ENCODE data around the gene FGGY. TPM values are rescaled to one million over a fixed set of nuclear protein-coding genes. Genes with fewer than 3 reads are reported as not detected.
A peak's percentile ranks its signal among the peaks of the same experiment; 100 is the strongest.

FGGY gene
- total RNA-seq, 1 donor from 2014 or later: 24.3 TPM

DNA sequence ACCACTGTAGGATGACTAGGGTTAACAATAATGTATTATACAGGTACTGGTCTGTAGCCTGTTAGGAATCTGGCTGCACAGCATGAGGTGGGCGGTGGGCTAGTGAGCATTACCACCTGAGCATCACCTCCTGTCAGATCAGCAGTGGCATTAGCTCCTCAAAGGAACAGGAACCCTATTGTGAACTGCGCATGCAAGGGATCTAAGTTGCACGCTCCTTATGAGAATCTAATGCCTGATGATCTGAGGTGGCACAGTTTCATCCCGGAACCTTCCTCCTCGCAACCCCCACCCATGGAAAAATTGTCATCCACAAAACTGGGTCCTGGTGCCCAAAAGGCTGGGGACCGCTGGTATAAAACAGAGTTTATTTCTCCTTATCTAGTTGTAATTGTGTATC, 147.6 kb downstream of the FGGY start:
- TF ChIP-seq, protein P1, sequence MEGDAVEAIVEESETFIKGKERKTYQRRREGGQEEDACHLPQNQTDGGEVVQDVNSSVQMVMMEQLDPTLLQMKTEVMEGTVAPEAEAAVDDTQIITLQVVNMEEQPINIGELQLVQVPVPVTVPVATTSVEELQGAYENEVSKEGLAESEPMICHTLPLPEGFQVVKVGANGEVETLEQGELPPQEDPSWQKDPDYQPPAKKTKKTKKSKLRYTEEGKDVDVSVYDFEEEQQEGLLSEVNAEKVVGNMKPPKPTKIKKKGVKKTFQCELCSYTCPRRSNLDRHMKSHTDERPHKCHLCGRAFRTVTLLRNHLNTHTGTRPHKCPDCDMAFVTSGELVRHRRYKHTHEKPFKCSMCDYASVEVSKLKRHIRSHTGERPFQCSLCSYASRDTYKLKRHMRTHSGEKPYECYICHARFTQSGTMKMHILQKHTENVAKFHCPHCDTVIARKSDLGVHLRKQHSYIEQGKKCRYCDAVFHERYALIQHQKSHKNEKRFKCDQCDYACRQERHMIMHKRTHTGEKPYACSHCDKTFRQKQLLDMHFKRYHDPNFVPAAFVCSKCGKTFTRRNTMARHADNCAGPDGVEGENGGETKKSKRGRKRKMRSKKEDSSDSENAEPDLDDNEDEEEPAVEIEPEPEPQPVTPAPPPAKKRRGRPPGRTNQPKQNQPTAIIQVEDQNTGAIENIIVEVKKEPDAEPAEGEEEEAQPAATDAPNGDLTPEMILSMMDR (conservative IDR thresholded peaks at IDR 0.05; ENCODE audit: low read depth, low read length): no peak
- DNase-seq (ENCODE audit: low read depth): no peak
- no peak overlapping the region for H3K4me3 ChIP-seq (ENCODE audit: low read depth, low read length)

DNA sequence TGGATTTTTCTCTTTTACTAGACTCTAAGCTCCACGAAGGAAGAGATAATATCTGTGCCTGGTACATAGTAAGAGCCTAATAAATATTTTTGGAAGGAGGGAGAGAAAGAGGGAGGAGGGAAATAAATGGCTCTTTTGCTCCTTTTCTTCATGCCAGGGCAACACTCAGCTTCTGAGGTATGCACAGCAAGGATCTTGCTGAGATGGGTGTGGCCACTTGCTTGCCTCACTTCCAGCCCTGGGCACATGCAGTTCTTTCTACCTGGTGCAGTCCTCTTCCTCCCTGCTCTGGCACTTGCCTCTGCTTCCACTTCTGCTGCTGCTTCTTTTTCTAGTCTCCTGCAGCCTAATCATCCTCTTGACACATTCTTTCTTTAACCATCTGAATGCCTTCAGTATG, 148.1 kb downstream of the FGGY start:
- TF ChIP-seq, protein P1 (conservative IDR thresholded peaks at IDR 0.05; ENCODE audit: low read depth, low read length): no peak
- no peak for DNase-seq (ENCODE audit: low read depth)
- H3K4me3 ChIP-seq (ENCODE audit: low read depth, low read length): no peak overlapping the region

- TF ChIP-seq, protein P1 (conservative IDR thresholded peaks at IDR 0.05; ENCODE audit: low read depth, low read length): no peak
- no peak for DNase-seq (ENCODE audit: low read depth)
Observed at GRCh38 chr1:59446257-59446901, 149.5 kb downstream of the FGGY start.

DNA sequence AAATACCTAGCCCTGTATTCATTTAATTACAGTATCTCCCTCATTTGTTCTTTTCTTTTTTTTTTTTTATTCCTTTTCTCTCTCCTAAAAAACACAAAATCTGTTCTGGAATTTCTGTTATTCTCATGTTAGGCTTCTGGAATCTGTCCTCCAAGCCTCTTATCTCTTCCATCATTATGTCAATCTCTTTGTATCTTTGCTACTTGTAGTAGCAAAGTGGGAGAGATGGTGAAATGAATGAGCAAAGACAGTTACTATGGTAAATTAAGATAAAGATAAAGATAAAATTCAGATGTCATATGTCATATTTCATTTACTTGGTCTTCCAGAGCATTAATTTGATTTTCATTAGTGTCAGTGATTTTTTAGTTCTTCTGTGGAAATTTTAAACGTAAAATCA, 155.1 kb downstream of the FGGY start:
- H3K4me3 ChIP-seq (ENCODE audit: low read depth, low read length): no peak overlapping the region
- TF ChIP-seq, protein P1 (conservative IDR thresholded peaks at IDR 0.05; ENCODE audit: low read depth, low read length): no peak
- no peak for DNase-seq (ENCODE audit: low read depth)

More at GRCh38 chr1:59446257-59446901, 149.5 kb downstream of the FGGY start:
- no peak overlapping the region for H3K4me3 ChIP-seq (ENCODE audit: low read depth, low read length)

GRCh38 chr1:59452559-59452958, 155.7 kb downstream of the FGGY start:
- DNase-seq (ENCODE audit: low read depth): no peak
- no peak overlapping the region for H3K4me3 ChIP-seq (ENCODE audit: low read depth, low read length)
- TF ChIP-seq, protein P1 (conservative IDR thresholded peaks at IDR 0.05; ENCODE audit: low read depth, low read length): no peak

GRCh38 chr1:59453297-59453968, 156.5 kb downstream of the FGGY start:
- no peak for DNase-seq (ENCODE audit: low read depth)
- TF ChIP-seq, protein P1 (conservative IDR thresholded peaks at IDR 0.05; ENCODE audit: low read depth, low read length): no peak
- no peak overlapping the region for H3K4me3 ChIP-seq (ENCODE audit: low read depth, low read length)

- no peak overlapping the region for H3K4me3 ChIP-seq (ENCODE audit: low read depth, low read length)
- peak; percentile 67 for DNase-seq (ENCODE audit: low read depth)
- TF ChIP-seq, protein P1 (conservative IDR thresholded peaks at IDR 0.05; ENCODE audit: low read depth, low read length): no peak
Observed at GRCh38 chr1:59455206-59455605, 158.3 kb downstream of the FGGY start.
